Measurements from ENCODE around the gene CNTNAP2.

Gene CNTNAP2

GRCh38 chr7:148192491-148192890 is 2075.9 kb downstream of the CNTNAP2 start:
- DNase-seq, result no peak

GRCh38 chr7:148201992-148202391 is 2085.4 kb downstream of the CNTNAP2 start:
- no peak for DNase-seq

- no peak for DNase-seq
These were observed 2088.2 kb downstream of the CNTNAP2 start for GRCh38 chr7:148204639-148205304.

- no peak for DNase-seq
These were observed 2093.1 kb downstream of the CNTNAP2 start for GRCh38 chr7:148209643-148210190.

- DNase-seq, result no peak
These were observed 2094.3 kb downstream of the CNTNAP2 start for GRCh38 chr7:148210804-148211325.

GRCh38 chr7:148211740-148212151 is 2095.1 kb downstream of the CNTNAP2 start:
- no peak for DNase-seq

- no peak for DNase-seq
These were observed 2096.1 kb downstream of the CNTNAP2 start for GRCh38 chr7:148212731-148213130.

GRCh38 chr7:148214101-148214500 is 2097.5 kb downstream of the CNTNAP2 start:
- DNase-seq, result no peak

GRCh38 chr7:148218603-148219002 is 2102.0 kb downstream of the CNTNAP2 start:
- no peak for DNase-seq

- DNase-seq, result no peak
These were observed 2106.1 kb downstream of the CNTNAP2 start for GRCh38 chr7:148222721-148223120.

- DNase-seq, result no peak
These were observed 2106.6 kb downstream of the CNTNAP2 start for GRCh38 chr7:148223160-148223559.

- no peak for DNase-seq
These were observed 2107.1 kb downstream of the CNTNAP2 start for GRCh38 chr7:148223738-148224137.

- DNase-seq, result no peak
These were observed 2113.7 kb downstream of the CNTNAP2 start for GRCh38 chr7:148230296-148230695.

GRCh38 chr7:148230883-148231282 is 2114.3 kb downstream of the CNTNAP2 start:
- DNase-seq, result no peak

GRCh38 chr7:148232784-148233183 is 2116.2 kb downstream of the CNTNAP2 start:
- no peak for DNase-seq

GRCh38 chr7:148234715-148235114 is 2118.1 kb downstream of the CNTNAP2 start:
- DNase-seq, result no peak

- DNase-seq, result no peak
These were observed 2122.2 kb downstream of the CNTNAP2 start for GRCh38 chr7:148238761-148239325.

GRCh38 chr7:148241700-148242293 is 2125.2 kb downstream of the CNTNAP2 start:
- no peak for DNase-seq

GRCh38 chr7:148242294-148242821 is 2125.8 kb downstream of the CNTNAP2 start:
- DNase-seq, result peak; percentile 59

GRCh38 chr7:148245381-148245780 is 2128.8 kb downstream of the CNTNAP2 start:
- DNase-seq, result no peak

- no peak for DNase-seq
These were observed 2137.0 kb downstream of the CNTNAP2 start for GRCh38 chr7:148253629-148254028.

GRCh38 chr7:148255333-148255732 is 2138.7 kb downstream of the CNTNAP2 start:
- DNase-seq, result peak; percentile 3

GRCh38 chr7:148256433-148256832 is 2139.8 kb downstream of the CNTNAP2 start:
- DNase-seq, result no peak

- no peak for DNase-seq
These were observed 2144.0 kb downstream of the CNTNAP2 start for GRCh38 chr7:148260599-148260998.

Measured in inflammatory macrophage treated with lipopolysaccharide for 4 hours (primary cell).